CD8-positive, alpha-beta memory T cell (primary cell): ENCODE results near the gene TNK1. TPM values are rescaled to one million over a fixed set of nuclear protein-coding genes. Genes with fewer than 3 reads are reported as not detected.

Source experiments
- CTCF ChIA-PET: fragments of 350-600 bp; sonication (Branson Sonifier 250); formaldehyde crosslinking; loops from one replicate; lab custom pipeline; 2021; ENCODE audit warnings: antibody characterized with exemption; lab: Charles Lee
- POLR2A ChIA-PET: fragments of 350-600 bp; sonication (Branson Sonifier 250); formaldehyde crosslinking; loops from one replicate; lab custom pipeline; 2021; ENCODE audit warnings: antibody characterized with exemption; lab: Charles Lee
- DNase-seq, 5 donors: peaks; one replicate each; pipeline versions ENCODE4 v3.0.0 to v3.0.0-alpha.2; 2020 to 2022; ENCODE audit warnings: mixed read lengths in 1 of 5
- H3K27ac ChIP-seq: one replicate; pipeline ENCODE4 v1.7.0; 2013; ENCODE audit warnings: low read depth, mild to moderate bottlenecking, low read length, moderate library complexity
- H3K27me3 ChIP-seq: 2 replicates; pipeline ENCODE4 v1.7.0; 2013; ENCODE audit warnings: low read length, mild to moderate bottlenecking; ENCODE audit not compliant: insufficient read depth, poor library complexity, severe bottlenecking
- H3K36me3 ChIP-seq: 2 replicates; pipeline ENCODE4 v1.7.0; 2013; ENCODE audit warnings: mild to moderate bottlenecking, low read length, moderate library complexity; ENCODE audit not compliant: insufficient read depth
- H3K4me1 ChIP-seq: 2 replicates; pipeline ENCODE4 v1.7.0; 2013; ENCODE audit warnings: mild to moderate bottlenecking, low read length, moderate library complexity; ENCODE audit not compliant: insufficient read depth
- H3K4me3 ChIP-seq: 2 replicates; pipeline ENCODE4 v1.7.0; 2013; ENCODE audit warnings: mild to moderate bottlenecking, low read length
- H3K9me3 ChIP-seq: 2 replicates; pipeline ENCODE4 v1.7.0; 2013; ENCODE audit warnings: mild to moderate bottlenecking, low read length
- H3K27ac Mint-ChIP-seq, 8 donors: one replicate each; pipeline ENCODE4 v1.8.0; 2020 to 2021; ENCODE audit warnings: mixed read lengths in 8 of 8, mild to moderate bottlenecking in 6 of 8, inconsistent platforms in 3 of 8, moderate library complexity in 3 of 8
- H3K27me3 Mint-ChIP-seq, 2 donors: one replicate each; pipeline ENCODE4 v1.8.0; 2020 to 2021; ENCODE audit warnings: mixed read lengths in 2 of 2, mild to moderate bottlenecking in 1 of 2, moderate library complexity in 1 of 2
- H3K36me3 Mint-ChIP-seq, 3 donors: one replicate each; pipeline ENCODE4 v1.8.0; 2020 to 2021; ENCODE audit warnings: mixed read lengths in 3 of 3, inconsistent platforms in 1 of 3, mild to moderate bottlenecking in 1 of 3
- H3K4me1 Mint-ChIP-seq, 3 donors: one replicate each; pipeline ENCODE4 v1.8.0; 2020 to 2021; ENCODE audit warnings: mixed read lengths in 3 of 3, inconsistent platforms in 1 of 3, mild to moderate bottlenecking in 1 of 3
- H3K4me3 Mint-ChIP-seq, 7 donors: one replicate each; pipeline ENCODE4 v1.8.0; 2020 to 2021; ENCODE audit warnings: mixed read lengths in 7 of 7, mild to moderate bottlenecking in 6 of 7, moderate library complexity in 4 of 7, inconsistent platforms in 2 of 7
- H3K9me3 Mint-ChIP-seq, 5 donors: one replicate each; pipeline ENCODE4 v1.8.0; 2020 to 2022; ENCODE audit warnings: mixed read lengths in 5 of 5, mild to moderate bottlenecking in 3 of 5, moderate library complexity in 2 of 5, inconsistent platforms in 1 of 5
- polyA plus RNA-seq: library from polyadenylated mRNA; unstranded; fragments of 300-500 nt; fragmentation: Illumina TruSeq; gene quantifications from one replicate; pipeline ENCODE4 v1.2.3, GENCODE V29; 2021
- total RNA-seq, 2 experiments: library from RNA; stranded (reverse); gene quantifications; one replicate each; pipeline ENCODE4 v1.2.3, GENCODE V29; 2021

Gene TNK1
- total and polyA plus RNA-seq, 3 experiments from 2014 or later: 3.1 to 5.8 (median 4.4) TPM

- H3K36me3 ChIP-seq: no peaks in the 10 kb centered on the region
- Mint-ChIP-seq H3K27ac (peak overlapping the region; percentile 4 to 71 (median 56)), H3K36me3 (peaks cover 4 to 10% (median 7%) of the 10 kb centered on the region in 3 donors), H3K4me3 (peak overlapping the region; percentile 8 to 81 (median 61)), H3K27me3 (peaks cover 36 to 42% of the 10 kb centered on the region in 2 donors), H3K9me3 (no peaks in the 10 kb centered on the region), H3K4me1 (peaks cover 33 to 56% (median 46%) of the 10 kb centered on the region in 3 donors)
- peaks cover 50% of the 10 kb centered on the region for H3K4me1 ChIP-seq
- CTCF ChIA-PET: interaction anchor here (0.9 to 5.1 kb wide), 6 partner anchors 16 to 83 kb away, joined by 3 to 78 read pairs (median 26); partner anchors contain the start of genes POLR2A, TMEM95 and ZBTB4
- no peak overlapping the region for H3K27ac ChIP-seq
- POLR2A ChIA-PET: interaction anchor here (0.9 to 4.5 kb wide), 5 partner anchors 15 to 122 kb away, joined by 3 to 48 read pairs (median 6); partner anchors contain the start of genes POLR2A and ZBTB4
- H3K9me3 ChIP-seq: no peaks in the 10 kb centered on the region
- DNase-seq: no peak
- peak overlapping the region; percentile 24 for H3K4me3 ChIP-seq
- peaks cover 36% of the 10 kb centered on the region for H3K27me3 ChIP-seq
These were observed 58.0 kb downstream of the TNK1 start for GRCh38 chr17:7438656-7439460.

Other genes with a start within 250 kb of the TNK1 start
Only the 30 nearest of the 38 such genes appear.
- 1 to 10 TPM; 3.5 to 4.4 TPM for gene DLG4, start 161.3 kb upstream of the TNK1 start, total RNA-seq
- 0.45 TPM for gene DLG4, start 161.3 kb upstream of the TNK1 start, polyA plus RNA-seq
- gene ACADVL, start 161.2 kb upstream of the TNK1 start, total RNA-seq: 100 to 1,000 TPM; 281 to 288 TPM
- 109 TPM for gene ACADVL, start 161.2 kb upstream of the TNK1 start, polyA plus RNA-seq
- gene DVL2, start 146.6 kb upstream of the TNK1 start, total RNA-seq: 10 to 100 TPM; 61.8 to 65.5 TPM
- 24.0 TPM for gene DVL2, start 146.6 kb upstream of the TNK1 start, polyA plus RNA-seq
- 10 to 100 TPM; 48.0 to 51.9 TPM for gene PHF23, start 141.6 kb upstream of the TNK1 start, total RNA-seq
- 25.8 TPM for gene PHF23, start 141.6 kb upstream of the TNK1 start, polyA plus RNA-seq
- gene GABARAP, start 138.6 kb upstream of the TNK1 start, total RNA-seq: 100 to 1,000 TPM; 156 to 165 TPM
- gene GABARAP, start 138.6 kb upstream of the TNK1 start, polyA plus RNA-seq: 914 TPM
- gene CTDNEP1, start 129.4 kb upstream of the TNK1 start, total RNA-seq: 100 to 1,000 TPM; 224 to 240 TPM
- 57.1 TPM for gene CTDNEP1, start 129.4 kb upstream of the TNK1 start, polyA plus RNA-seq
- gene ELP5, start 128.9 kb upstream of the TNK1 start, total RNA-seq: 100 to 1,000 TPM; 106 to 111 TPM
- 84.8 TPM for gene ELP5, start 128.9 kb upstream of the TNK1 start, polyA plus RNA-seq
- 1 to 10 TPM in 1 of 2 experiments, under 1 TPM in 1; 0.63 to 1.1 TPM for gene CLDN7, start 118.6 kb upstream of the TNK1 start, total RNA-seq
- 2.1 TPM for gene CLDN7, start 118.6 kb upstream of the TNK1 start, polyA plus RNA-seq
- under 1 TPM; 0.18 to 0.24 TPM for gene SLC2A4, start 99.4 kb upstream of the TNK1 start, total RNA-seq
- gene SLC2A4, start 99.4 kb upstream of the TNK1 start, polyA plus RNA-seq: not detected
- gene YBX2, start 86.5 kb upstream of the TNK1 start, total RNA-seq: under 1 TPM; 0.07 to 0.26 TPM
- not detected for gene YBX2, start 86.5 kb upstream of the TNK1 start, polyA plus RNA-seq
- gene EIF5A, start 73.5 kb upstream of the TNK1 start, total RNA-seq: 1,000 to 10,000 TPM; 1,533 to 1,595 TPM
- 230 TPM for gene EIF5A, start 73.5 kb upstream of the TNK1 start, polyA plus RNA-seq
- gene GPS2, start 65.7 kb upstream of the TNK1 start, total RNA-seq: 10 to 100 TPM; 81.1 to 85.2 TPM
- 116 TPM for gene GPS2, start 65.7 kb upstream of the TNK1 start, polyA plus RNA-seq
- gene NEURL4, start 51.8 kb upstream of the TNK1 start, total RNA-seq: 10 to 100 TPM; 60.1 to 60.7 TPM
- gene NEURL4, start 51.8 kb upstream of the TNK1 start, polyA plus RNA-seq: 2.7 TPM
- 100 to 1,000 TPM; 216 to 225 TPM for gene ACAP1, start 44.6 kb upstream of the TNK1 start, total RNA-seq
- 274 TPM for gene ACAP1, start 44.6 kb upstream of the TNK1 start, polyA plus RNA-seq
- 1 to 10 TPM; 4.6 to 5.1 TPM for gene KCTD11, start 28.9 kb upstream of the TNK1 start, total RNA-seq
- 1.9 TPM for gene KCTD11, start 28.9 kb upstream of the TNK1 start, polyA plus RNA-seq
- gene TMEM95, start 25.9 kb upstream of the TNK1 start, total RNA-seq: not detected
- gene TMEM95, start 25.9 kb upstream of the TNK1 start, polyA plus RNA-seq: not detected
- gene PLSCR3, start 13.4 kb downstream of the TNK1 start, total RNA-seq: 10 to 100 TPM; 79.1 to 81.6 TPM
- 152 TPM for gene PLSCR3, start 13.4 kb downstream of the TNK1 start, polyA plus RNA-seq
- 10 to 100 TPM; 45.4 to 51.4 TPM for gene TMEM256, start 23.0 kb downstream of the TNK1 start, total RNA-seq
- gene TMEM256, start 23.0 kb downstream of the TNK1 start, polyA plus RNA-seq: 62.4 TPM
- 1 to 10 TPM; 5.6 to 6.6 TPM for gene NLGN2, start 26.8 kb downstream of the TNK1 start, total RNA-seq
- gene NLGN2, start 26.8 kb downstream of the TNK1 start, polyA plus RNA-seq: 0.06 TPM
- not detected for gene SPEM1, start 39.2 kb downstream of the TNK1 start, total RNA-seq
- gene SPEM1, start 39.2 kb downstream of the TNK1 start, polyA plus RNA-seq: not detected
- gene SPEM2, start 44.5 kb downstream of the TNK1 start, total RNA-seq: not detected
- not detected for gene SPEM2, start 44.5 kb downstream of the TNK1 start, polyA plus RNA-seq
- not detected for gene SPEM3, start 47.8 kb downstream of the TNK1 start, total RNA-seq
- not detected for gene SPEM3, start 47.8 kb downstream of the TNK1 start, polyA plus RNA-seq
- gene TMEM102, start 54.3 kb downstream of the TNK1 start, total RNA-seq: 10 to 100 TPM; 11.1 to 11.9 TPM
- gene TMEM102, start 54.3 kb downstream of the TNK1 start, polyA plus RNA-seq: 23.3 TPM
- gene FGF11, start 58.4 kb downstream of the TNK1 start, total RNA-seq: 1 to 10 TPM in 1 of 2 experiments, under 1 TPM in 1; 0.85 to 1.1 TPM
- gene FGF11, start 58.4 kb downstream of the TNK1 start, polyA plus RNA-seq: 0.12 TPM
- gene CHRNB1, start 64.0 kb downstream of the TNK1 start, total RNA-seq: 1 to 10 TPM; 6.0 to 6.3 TPM
- 24.7 TPM for gene CHRNB1, start 64.0 kb downstream of the TNK1 start, polyA plus RNA-seq
- gene ZBTB4, start 98.5 kb downstream of the TNK1 start, total RNA-seq: 10 to 100 TPM; 22.8 to 23.1 TPM
- 24.1 TPM for gene ZBTB4, start 98.5 kb downstream of the TNK1 start, polyA plus RNA-seq
- gene SLC35G6, start 100.4 kb downstream of the TNK1 start, total RNA-seq: not detected
- gene SLC35G6, start 100.4 kb downstream of the TNK1 start, polyA plus RNA-seq: 0.12 TPM
- gene POLR2A, start 103.3 kb downstream of the TNK1 start, total RNA-seq: 100 to 1,000 TPM; 190 to 192 TPM
- gene POLR2A, start 103.3 kb downstream of the TNK1 start, polyA plus RNA-seq: 69.6 TPM
- gene TNFSF12, start 168.0 kb downstream of the TNK1 start, total RNA-seq: 10 to 100 TPM; 18.6 to 22.5 TPM
- gene TNFSF12, start 168.0 kb downstream of the TNK1 start, polyA plus RNA-seq: 60.8 TPM
- 1 to 10 TPM in 1 of 2 experiments, under 1 TPM in 1; 0.80 to 1.6 TPM for gene TNFSF13, start 177.7 kb downstream of the TNK1 start, total RNA-seq
- gene TNFSF13, start 177.7 kb downstream of the TNK1 start, polyA plus RNA-seq: not detected